ENCODE results near the gene CREBBP. TPM values are rescaled to one million over a fixed set of nuclear protein-coding genes. Genes with fewer than 3 reads are reported as not detected.

The CREBBP gene
- total and polyA plus RNA-seq, 2 experiments from 2014 or later = 36.9 to 54.8 TPM

- no peak overlapping the region for H3K4me3 Mint-ChIP-seq
- Histone ChIP-seq H3K4me3 (no peak overlapping the region), H3K4me2 (no peak overlapping the region), H2AFZ (no peak overlapping the region), H3K9me2 (ENCODE audit: insufficient read depth) (no peaks in the 10 kb centered on the region), H3K79me2 (replicated peaks; ENCODE audit: insufficient read depth) (peaks cover 24% of the 10 kb centered on the region), H3K27me3 (ENCODE audit: insufficient read depth) (no peaks in the 10 kb centered on the region), H3K4me1 (ENCODE audit: insufficient read depth) (no peaks in the 10 kb centered on the region), H3F3A (replicated peaks; ENCODE audit: low read depth) (no peaks in the 10 kb centered on the region), H4K20me1 (replicated peaks; ENCODE audit: insufficient read depth) (peaks cover 36% of the 10 kb centered on the region), H3K27ac (ENCODE audit: low read depth) (0 out of 2 replicates have a peak overlapping the region, but pooled peaks have one; percentile 59), H3K36me3 (ENCODE audit: insufficient read depth) (peaks cover 21% of the 10 kb centered on the region)
- no peak for TF ChIP-seq NANOG (IDR thresholded peaks at IDR 0.05; ENCODE audit: borderline replicate concordance)
- TF ChIP-seq, protein P1, sequence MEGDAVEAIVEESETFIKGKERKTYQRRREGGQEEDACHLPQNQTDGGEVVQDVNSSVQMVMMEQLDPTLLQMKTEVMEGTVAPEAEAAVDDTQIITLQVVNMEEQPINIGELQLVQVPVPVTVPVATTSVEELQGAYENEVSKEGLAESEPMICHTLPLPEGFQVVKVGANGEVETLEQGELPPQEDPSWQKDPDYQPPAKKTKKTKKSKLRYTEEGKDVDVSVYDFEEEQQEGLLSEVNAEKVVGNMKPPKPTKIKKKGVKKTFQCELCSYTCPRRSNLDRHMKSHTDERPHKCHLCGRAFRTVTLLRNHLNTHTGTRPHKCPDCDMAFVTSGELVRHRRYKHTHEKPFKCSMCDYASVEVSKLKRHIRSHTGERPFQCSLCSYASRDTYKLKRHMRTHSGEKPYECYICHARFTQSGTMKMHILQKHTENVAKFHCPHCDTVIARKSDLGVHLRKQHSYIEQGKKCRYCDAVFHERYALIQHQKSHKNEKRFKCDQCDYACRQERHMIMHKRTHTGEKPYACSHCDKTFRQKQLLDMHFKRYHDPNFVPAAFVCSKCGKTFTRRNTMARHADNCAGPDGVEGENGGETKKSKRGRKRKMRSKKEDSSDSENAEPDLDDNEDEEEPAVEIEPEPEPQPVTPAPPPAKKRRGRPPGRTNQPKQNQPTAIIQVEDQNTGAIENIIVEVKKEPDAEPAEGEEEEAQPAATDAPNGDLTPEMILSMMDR (conservative IDR thresholded peaks at IDR 0.05; ENCODE audit: low read depth in 2 of 2) = 0 out of 4 replicates have a peak, but pooled peaks of 1 of the 2 experiments have one; percentile 3
- TF ChIP-seq CREB1 (CRISPR knock-in tag; IDR thresholded peaks at IDR 0.05; ENCODE audit: low read depth) = no peak
- TF ChIP-seq REST (IDR thresholded peaks at IDR 0.05; ENCODE audit: unreplicated experiment) = no peak
- no peaks in the 10 kb centered on the region for H3K9me3 Mint-ChIP-seq
- no peaks in the 10 kb centered on the region for H3K4me1 Mint-ChIP-seq
- peak; percentile 55 for ATAC-seq
- no peak overlapping the region for H3K27ac Mint-ChIP-seq
- no peak for DNase-seq (ENCODE audit: low spot score)
- no peaks in the 10 kb centered on the region for H3K27me3 Mint-ChIP-seq (ENCODE audit: insufficient read depth, low read depth, poor library complexity)
- H3K36me3 Mint-ChIP-seq (ENCODE audit: low read depth) = peaks cover 31% of the 10 kb centered on the region
These were observed 97.0 kb downstream of the CREBBP start for GRCh38 chr16:3783516-3783915.

- H4K20me1 ChIP-seq (replicated peaks; ENCODE audit: insufficient read depth) = peaks cover 36% of the 10 kb centered on the region
- no peak overlapping the region for H3K4me3 Mint-ChIP-seq
- H3K9me3 Mint-ChIP-seq = no peaks in the 10 kb centered on the region
- ATAC-seq (no peak), DNase-seq (ENCODE audit: low spot score) (no peak)
- H3K4me3 ChIP-seq = no peak overlapping the region
- H3K27ac Mint-ChIP-seq = no peak overlapping the region
- 0 out of 2 replicates have a peak overlapping the region, but pooled peaks have one; percentile 59 for H3K27ac ChIP-seq (ENCODE audit: low read depth)
- peaks cover 22% of the 10 kb centered on the region for H3K79me2 ChIP-seq (replicated peaks; ENCODE audit: insufficient read depth)
- no peaks in the 10 kb centered on the region for H3K27me3 ChIP-seq (ENCODE audit: insufficient read depth)
- H3K36me3 ChIP-seq (ENCODE audit: insufficient read depth) = peaks cover 29% of the 10 kb centered on the region
- no peaks in the 10 kb centered on the region for H3K27me3 Mint-ChIP-seq (ENCODE audit: insufficient read depth, low read depth, poor library complexity)
- H3K4me2 ChIP-seq = no peak overlapping the region
- H3K36me3 Mint-ChIP-seq (ENCODE audit: low read depth) = peaks cover 40% of the 10 kb centered on the region
- H3K4me1 ChIP-seq (ENCODE audit: insufficient read depth) = no peaks in the 10 kb centered on the region
- no peaks in the 10 kb centered on the region for H3K4me1 Mint-ChIP-seq
- no peak overlapping the region for H2AFZ ChIP-seq
- no peaks in the 10 kb centered on the region for H3F3A ChIP-seq (replicated peaks; ENCODE audit: low read depth)
- H3K9me2 ChIP-seq (ENCODE audit: insufficient read depth) = no peaks in the 10 kb centered on the region
- TF ChIP-seq EZH2phosphoT487 (IDR thresholded peaks at IDR 0.05; ENCODE audit: unreplicated experiment) (no peak), REST (IDR thresholded peaks at IDR 0.05; ENCODE audit: unreplicated experiment) (no peak)
These were observed 97.9 kb downstream of the CREBBP start for GRCh38 chr16:3782566-3782965.
